ENCODE data around the gene LRRC42.

LRRC42 gene

DNA sequence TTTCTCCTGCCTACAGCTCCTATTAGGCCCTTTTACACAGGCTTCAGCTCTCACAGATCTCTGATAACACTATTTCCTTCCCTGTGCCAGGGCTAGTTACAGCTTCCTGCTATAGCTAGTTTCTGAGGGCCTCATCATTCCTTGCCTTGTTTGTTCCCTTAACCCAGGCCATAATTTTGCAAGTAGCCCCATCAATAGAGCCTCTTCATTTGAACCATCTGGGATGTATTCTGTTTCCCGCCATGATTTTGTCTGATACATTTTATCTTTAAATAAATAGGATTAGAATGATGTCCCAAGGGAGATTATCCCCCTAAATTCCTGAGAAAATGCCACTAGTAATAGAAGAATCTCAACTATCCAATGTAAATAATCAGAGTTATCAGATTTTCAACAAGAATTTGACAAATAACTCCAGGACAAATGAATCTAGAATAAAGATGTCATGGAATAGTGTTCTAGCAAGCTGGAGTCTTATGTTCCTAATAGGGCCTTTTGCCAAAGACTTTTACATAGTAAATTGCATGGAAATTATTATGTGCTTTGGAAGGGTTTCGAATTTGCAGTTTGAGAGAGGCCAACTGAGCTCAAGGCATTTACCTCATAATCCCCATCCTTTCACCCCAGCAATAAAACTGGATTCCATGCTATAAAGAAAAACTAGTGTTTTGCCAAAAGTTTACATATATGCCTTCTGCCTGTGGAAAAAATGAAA, 16.7 kb upstream of the LRRC42 start:
- TF ChIP-seq, protein P1, sequence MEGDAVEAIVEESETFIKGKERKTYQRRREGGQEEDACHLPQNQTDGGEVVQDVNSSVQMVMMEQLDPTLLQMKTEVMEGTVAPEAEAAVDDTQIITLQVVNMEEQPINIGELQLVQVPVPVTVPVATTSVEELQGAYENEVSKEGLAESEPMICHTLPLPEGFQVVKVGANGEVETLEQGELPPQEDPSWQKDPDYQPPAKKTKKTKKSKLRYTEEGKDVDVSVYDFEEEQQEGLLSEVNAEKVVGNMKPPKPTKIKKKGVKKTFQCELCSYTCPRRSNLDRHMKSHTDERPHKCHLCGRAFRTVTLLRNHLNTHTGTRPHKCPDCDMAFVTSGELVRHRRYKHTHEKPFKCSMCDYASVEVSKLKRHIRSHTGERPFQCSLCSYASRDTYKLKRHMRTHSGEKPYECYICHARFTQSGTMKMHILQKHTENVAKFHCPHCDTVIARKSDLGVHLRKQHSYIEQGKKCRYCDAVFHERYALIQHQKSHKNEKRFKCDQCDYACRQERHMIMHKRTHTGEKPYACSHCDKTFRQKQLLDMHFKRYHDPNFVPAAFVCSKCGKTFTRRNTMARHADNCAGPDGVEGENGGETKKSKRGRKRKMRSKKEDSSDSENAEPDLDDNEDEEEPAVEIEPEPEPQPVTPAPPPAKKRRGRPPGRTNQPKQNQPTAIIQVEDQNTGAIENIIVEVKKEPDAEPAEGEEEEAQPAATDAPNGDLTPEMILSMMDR (conservative IDR thresholded peaks at IDR 0.05; ENCODE audit: low read depth, low read length): no peak
- H3K4me3 ChIP-seq (ENCODE audit: low read depth, low read length): no peak overlapping the region
- no peak for DNase-seq (ENCODE audit: low read depth)

DNA sequence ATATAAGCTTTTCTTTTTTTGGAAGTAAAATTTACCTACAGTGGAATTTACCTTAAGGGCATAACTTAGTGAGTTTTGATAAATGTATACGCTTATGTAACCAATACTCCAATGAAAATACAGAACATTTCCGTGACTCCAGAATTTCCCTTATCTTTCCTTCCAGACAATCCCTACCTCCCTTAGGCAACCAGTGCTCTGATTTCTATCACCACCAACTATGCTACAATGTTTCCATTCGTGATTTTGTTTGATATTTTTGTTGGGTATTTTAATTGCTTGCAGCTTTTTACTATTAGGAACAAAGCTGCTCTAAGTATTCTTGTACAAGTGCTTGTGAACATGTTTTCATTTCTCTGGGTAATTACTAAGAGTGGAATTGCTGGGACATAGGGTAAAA, 15.2 kb upstream of the LRRC42 start:
- H3K4me3 ChIP-seq (ENCODE audit: low read depth, low read length): no peak overlapping the region
- TF ChIP-seq, protein P1 (conservative IDR thresholded peaks at IDR 0.05; ENCODE audit: low read depth, low read length): no peak
- DNase-seq (ENCODE audit: low read depth): no peak

DNA sequence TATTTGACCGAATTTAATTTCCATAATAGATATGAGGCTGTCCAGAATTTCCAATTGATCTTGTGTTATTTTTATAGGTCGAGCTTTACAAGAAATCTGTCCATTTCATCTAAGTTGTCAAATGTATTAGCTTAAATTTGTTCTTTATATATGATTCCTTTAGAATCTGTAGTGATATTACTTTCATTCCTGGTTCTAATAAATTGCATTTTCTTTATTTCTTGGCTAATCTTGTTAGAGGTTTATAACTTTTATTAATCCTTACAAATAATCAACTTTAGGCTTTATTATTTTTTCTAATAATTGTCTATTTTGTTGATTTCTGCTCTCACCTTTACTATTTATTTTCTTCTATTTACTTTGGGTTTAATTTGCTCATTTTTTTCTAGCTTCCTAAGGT, 14.6 kb upstream of the LRRC42 start:
- TF ChIP-seq, protein P1 (conservative IDR thresholded peaks at IDR 0.05; ENCODE audit: low read depth, low read length): no peak
- DNase-seq (ENCODE audit: low read depth): no peak
- no peak overlapping the region for H3K4me3 ChIP-seq (ENCODE audit: low read depth, low read length)

DNA sequence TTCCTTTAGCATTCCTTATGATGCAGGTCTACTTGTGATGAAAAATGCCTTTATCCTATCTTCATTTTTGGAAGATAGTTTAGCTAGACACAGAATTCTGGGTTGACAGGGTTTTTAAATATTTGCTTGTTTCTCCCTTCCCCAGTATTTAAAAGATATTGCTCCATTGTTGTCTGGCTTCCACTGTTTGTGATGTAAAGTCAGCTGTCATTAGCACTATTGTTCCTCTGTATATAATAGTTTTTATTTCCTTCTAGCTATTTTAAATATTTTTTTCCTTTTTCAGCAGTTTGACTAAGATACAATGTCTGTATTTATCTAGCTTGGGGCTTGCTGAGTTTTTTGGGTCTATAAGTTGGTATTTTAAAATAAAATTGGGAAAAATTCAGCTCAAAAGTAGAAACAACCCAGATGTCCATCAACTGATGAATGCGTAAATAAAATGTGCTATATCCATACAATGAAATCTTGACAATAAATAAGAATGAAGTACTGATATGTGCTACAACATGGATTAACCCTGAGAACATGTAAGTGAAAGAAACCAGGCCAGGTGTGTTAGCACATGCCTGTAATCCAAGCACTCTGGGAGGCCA, 11.9 kb upstream of the LRRC42 start:
- H3K4me3 ChIP-seq (ENCODE audit: low read depth, low read length): no peak overlapping the region
- no peak for DNase-seq (ENCODE audit: low read depth)
- TF ChIP-seq, protein P1 (conservative IDR thresholded peaks at IDR 0.05; ENCODE audit: low read depth, low read length): no peak

DNA sequence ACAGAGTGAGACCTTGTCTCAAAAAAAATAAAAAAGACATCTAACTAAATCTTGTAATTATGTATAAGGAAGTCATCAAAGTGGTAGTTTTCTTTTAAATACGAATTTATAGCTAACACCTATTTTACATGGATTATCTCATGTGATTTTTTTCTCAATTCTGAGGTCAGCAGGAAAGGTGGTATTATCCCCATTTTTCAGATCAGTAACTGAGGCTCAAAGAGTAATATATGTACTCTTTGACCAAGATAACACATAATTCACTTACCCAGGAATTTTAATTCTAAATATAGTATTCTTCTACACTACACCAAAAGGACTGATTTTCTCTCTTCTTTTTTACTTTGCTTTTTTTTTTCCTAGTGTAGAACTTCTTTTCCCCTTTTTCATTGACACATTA, 9.7 kb upstream of the LRRC42 start:
- TF ChIP-seq, protein P1 (conservative IDR thresholded peaks at IDR 0.05; ENCODE audit: low read depth, low read length): no peak
- H3K4me3 ChIP-seq (ENCODE audit: low read depth, low read length): no peak overlapping the region
- DNase-seq (ENCODE audit: low read depth): no peak

DNA sequence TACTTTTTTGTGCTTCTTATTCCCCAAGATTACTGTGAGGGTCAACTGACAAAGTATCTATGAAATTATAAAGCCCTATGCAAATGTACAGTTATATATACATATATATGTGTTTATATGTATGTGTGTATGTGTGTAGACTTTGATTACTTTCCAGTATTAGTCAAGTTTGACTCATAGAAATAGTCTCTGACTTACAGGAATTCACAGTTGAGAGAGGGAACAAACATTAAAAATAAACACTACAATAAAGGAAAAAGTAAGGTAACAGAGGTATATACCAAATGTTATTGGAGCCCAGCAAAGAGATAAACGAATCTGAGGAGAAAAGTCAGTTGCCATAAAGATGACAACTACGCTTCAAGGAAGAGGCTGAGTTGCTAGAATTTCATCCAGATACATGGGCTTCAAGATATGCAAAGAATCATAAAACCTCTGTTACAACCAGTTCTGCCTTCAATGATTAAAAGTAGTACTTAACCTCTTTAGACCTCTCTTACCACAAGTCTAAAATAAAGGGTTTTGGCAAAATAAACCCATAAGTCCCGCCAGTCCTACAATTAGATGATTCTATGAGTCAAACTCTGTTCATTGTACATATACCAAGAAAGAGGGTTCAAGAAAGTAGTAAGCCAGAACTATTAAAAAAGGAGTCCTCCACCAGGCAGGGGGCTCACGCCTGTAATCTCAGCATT, 7.9 kb upstream of the LRRC42 start:
- H3K4me3 ChIP-seq (ENCODE audit: low read depth, low read length): no peak overlapping the region
- peak; percentile 22 for DNase-seq (ENCODE audit: low read depth)
- TF ChIP-seq, protein P1 (conservative IDR thresholded peaks at IDR 0.05; ENCODE audit: low read depth, low read length): no peak

Measured in choroid plexus epithelial cell (primary cell).